Testis (tissue), 2 donors: Measurements from ENCODE around the gene HEXIM1.

ENCODE experiments used
- CTCF ChIP-seq, 3 experiments: fragments of 450-650 bp in 2 of 3; fragments of 200-600 bp in 1 of 3; sonication (generic) in 1 of 3; IDR thresholded peaks; one replicate each; pipeline ENCODE4 v1.5.1; 2016 to 2019; ENCODE audit warnings: antibody characterized with exemption in 3 of 3, mild to moderate bottlenecking in 2 of 3, moderate library complexity in 1 of 3
- POLR2A ChIP-seq: fragments of 450-650 bp; IDR thresholded peaks from one replicate; pipeline ENCODE4 v1.6.1; 2017; ENCODE audit warnings: antibody characterized with exemption, mild to moderate bottlenecking, moderate library complexity

DNA sequence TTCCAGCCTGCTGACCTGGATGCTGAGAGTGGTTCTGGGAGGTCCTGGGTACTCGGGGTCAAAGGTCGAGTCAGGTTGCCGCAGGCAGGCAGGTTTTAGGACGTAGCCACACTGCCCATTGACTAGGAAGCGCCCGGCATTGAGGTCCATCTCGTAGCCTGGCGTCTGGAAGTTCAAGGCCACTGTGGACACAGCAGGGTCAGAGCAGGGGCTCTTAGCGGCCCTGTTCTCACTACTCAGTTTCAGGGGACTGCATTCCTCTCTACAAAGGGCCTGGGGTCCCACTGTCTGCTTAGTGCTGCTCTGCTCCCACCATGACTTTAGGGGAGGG lies 34.9 kb upstream of the HEXIM1 start:
- TF ChIP-seq CTCF (IDR thresholded peaks at IDR 0.05) (no peak), POLR2A (no peak)
